Measurements from ENCODE around the gene DHX16. TPM values are rescaled to one million over a fixed set of nuclear protein-coding genes. Genes with fewer than 3 reads are reported as not detected.

Gene DHX16
- total RNA-seq, 1 experiment from 2014 or later: 32.2 TPM

GRCh38 chr6:30717129-30717844, 44.5 kb upstream of the DHX16 start, which contains the start of gene MDC1 (continued):
- TF ChIP-seq EMX1 (CRISPR knock-in tag; IDR thresholded peaks at IDR 0.05) (peak; percentile 36; the same call in 1 of the 2 replicates), OVOL2 (CRISPR knock-in tag; IDR thresholded peaks at IDR 0.05; ENCODE audit: borderline replicate concordance) (no peak), ZBTB21 (CRISPR knock-in tag; IDR thresholded peaks at IDR 0.05; ENCODE audit: borderline replicate concordance) (no peak), ZNF232 (CRISPR knock-in tag; IDR thresholded peaks at IDR 0.05) (peak; percentile 73; the same call in 1 of the 2 replicates), GTF2I (CRISPR knock-in tag; conservative IDR thresholded peaks at IDR 0.05) (no peak), PREB (CRISPR knock-in tag; IDR thresholded peaks at IDR 0.05; ENCODE audit: borderline replicate concordance) (no peak), ELF4 (CRISPR knock-in tag; IDR thresholded peaks at IDR 0.05; ENCODE audit: low read depth) (no peak), HMGA2 (CRISPR knock-in tag; IDR thresholded peaks at IDR 0.05) (no peak), FOXJ3 (CRISPR knock-in tag; IDR thresholded peaks at IDR 0.05; ENCODE audit: borderline replicate concordance) (no peak), RORB (CRISPR knock-in tag; IDR thresholded peaks at IDR 0.05) (no peak), CREM (CRISPR knock-in tag; IDR thresholded peaks at IDR 0.05) (peak; percentile 82; the same call in 1 of the 2 replicates), ZNF423 (CRISPR knock-in tag; IDR thresholded peaks at IDR 0.05) (0 out of 2 replicates have a peak, but pooled peaks have one; percentile 10), MXD4 (CRISPR knock-in tag; IDR thresholded peaks at IDR 0.05; ENCODE audit: borderline replicate concordance) (no peak), MLX (CRISPR knock-in tag; IDR thresholded peaks at IDR 0.05) (no peak), NFATC4 (CRISPR knock-in tag; IDR thresholded peaks at IDR 0.05) (no peak), ZNF512 (CRISPR knock-in tag; IDR thresholded peaks at IDR 0.05; ENCODE audit: borderline replicate concordance) (no peak)
- TF ChIP-seq, protein P1, sequence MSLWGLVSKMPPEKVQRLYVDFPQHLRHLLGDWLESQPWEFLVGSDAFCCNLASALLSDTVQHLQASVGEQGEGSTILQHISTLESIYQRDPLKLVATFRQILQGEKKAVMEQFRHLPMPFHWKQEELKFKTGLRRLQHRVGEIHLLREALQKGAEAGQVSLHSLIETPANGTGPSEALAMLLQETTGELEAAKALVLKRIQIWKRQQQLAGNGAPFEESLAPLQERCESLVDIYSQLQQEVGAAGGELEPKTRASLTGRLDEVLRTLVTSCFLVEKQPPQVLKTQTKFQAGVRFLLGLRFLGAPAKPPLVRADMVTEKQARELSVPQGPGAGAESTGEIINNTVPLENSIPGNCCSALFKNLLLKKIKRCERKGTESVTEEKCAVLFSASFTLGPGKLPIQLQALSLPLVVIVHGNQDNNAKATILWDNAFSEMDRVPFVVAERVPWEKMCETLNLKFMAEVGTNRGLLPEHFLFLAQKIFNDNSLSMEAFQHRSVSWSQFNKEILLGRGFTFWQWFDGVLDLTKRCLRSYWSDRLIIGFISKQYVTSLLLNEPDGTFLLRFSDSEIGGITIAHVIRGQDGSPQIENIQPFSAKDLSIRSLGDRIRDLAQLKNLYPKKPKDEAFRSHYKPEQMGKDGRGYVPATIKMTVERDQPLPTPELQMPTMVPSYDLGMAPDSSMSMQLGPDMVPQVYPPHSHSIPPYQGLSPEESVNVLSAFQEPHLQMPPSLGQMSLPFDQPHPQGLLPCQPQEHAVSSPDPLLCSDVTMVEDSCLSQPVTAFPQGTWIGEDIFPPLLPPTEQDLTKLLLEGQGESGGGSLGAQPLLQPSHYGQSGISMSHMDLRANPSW (CRISPR knock-in tag; conservative IDR thresholded peaks at IDR 0.05; ENCODE audit: low read depth): no peak
- TF ChIP-seq, protein P2, sequence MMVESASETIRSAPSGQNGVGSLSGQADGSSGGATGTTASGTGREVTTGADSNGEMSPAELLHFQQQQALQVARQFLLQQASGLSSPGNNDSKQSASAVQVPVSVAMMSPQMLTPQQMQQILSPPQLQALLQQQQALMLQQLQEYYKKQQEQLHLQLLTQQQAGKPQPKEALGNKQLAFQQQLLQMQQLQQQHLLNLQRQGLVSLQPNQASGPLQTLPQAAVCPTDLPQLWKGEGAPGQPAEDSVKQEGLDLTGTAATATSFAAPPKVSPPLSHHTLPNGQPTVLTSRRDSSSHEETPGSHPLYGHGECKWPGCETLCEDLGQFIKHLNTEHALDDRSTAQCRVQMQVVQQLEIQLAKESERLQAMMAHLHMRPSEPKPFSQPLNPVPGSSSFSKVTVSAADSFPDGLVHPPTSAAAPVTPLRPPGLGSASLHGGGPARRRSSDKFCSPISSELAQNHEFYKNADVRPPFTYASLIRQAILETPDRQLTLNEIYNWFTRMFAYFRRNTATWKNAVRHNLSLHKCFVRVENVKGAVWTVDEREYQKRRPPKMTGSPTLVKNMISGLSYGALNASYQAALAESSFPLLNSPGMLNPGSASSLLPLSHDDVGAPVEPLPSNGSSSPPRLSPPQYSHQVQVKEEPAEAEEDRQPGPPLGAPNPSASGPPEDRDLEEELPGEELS (CRISPR knock-in tag; IDR thresholded peaks at IDR 0.05): peak; percentile 56; the same call in 1 of the 2 replicates
- TF ChIP-seq, protein P3, sequence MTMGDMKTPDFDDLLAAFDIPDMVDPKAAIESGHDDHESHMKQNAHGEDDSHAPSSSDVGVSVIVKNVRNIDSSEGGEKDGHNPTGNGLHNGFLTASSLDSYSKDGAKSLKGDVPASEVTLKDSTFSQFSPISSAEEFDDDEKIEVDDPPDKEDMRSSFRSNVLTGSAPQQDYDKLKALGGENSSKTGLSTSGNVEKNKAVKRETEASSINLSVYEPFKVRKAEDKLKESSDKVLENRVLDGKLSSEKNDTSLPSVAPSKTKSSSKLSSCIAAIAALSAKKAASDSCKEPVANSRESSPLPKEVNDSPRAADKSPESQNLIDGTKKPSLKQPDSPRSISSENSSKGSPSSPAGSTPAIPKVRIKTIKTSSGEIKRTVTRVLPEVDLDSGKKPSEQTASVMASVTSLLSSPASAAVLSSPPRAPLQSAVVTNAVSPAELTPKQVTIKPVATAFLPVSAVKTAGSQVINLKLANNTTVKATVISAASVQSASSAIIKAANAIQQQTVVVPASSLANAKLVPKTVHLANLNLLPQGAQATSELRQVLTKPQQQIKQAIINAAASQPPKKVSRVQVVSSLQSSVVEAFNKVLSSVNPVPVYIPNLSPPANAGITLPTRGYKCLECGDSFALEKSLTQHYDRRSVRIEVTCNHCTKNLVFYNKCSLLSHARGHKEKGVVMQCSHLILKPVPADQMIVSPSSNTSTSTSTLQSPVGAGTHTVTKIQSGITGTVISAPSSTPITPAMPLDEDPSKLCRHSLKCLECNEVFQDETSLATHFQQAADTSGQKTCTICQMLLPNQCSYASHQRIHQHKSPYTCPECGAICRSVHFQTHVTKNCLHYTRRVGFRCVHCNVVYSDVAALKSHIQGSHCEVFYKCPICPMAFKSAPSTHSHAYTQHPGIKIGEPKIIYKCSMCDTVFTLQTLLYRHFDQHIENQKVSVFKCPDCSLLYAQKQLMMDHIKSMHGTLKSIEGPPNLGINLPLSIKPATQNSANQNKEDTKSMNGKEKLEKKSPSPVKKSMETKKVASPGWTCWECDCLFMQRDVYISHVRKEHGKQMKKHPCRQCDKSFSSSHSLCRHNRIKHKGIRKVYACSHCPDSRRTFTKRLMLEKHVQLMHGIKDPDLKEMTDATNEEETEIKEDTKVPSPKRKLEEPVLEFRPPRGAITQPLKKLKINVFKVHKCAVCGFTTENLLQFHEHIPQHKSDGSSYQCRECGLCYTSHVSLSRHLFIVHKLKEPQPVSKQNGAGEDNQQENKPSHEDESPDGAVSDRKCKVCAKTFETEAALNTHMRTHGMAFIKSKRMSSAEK (CRISPR knock-in tag; IDR thresholded peaks at IDR 0.05; ENCODE audit: borderline replicate concordance): no peak
- TF ChIP-seq, protein P4, sequence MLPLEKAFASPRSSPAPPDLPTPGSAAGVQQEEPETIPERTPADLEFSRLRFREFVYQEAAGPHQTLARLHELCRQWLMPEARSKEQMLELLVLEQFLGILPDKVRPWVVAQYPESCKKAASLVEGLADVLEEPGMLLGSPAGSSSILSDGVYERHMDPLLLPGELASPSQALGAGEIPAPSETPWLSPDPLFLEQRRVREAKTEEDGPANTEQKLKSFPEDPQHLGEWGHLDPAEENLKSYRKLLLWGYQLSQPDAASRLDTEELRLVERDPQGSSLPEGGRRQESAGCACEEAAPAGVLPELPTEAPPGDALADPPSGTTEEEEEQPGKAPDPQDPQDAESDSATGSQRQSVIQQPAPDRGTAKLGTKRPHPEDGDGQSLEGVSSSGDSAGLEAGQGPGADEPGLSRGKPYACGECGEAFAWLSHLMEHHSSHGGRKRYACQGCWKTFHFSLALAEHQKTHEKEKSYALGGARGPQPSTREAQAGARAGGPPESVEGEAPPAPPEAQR (CRISPR knock-in tag; IDR thresholded peaks at IDR 0.05): no peak
